Measurements from ENCODE around the gene B3GNT4. TPM values are rescaled to one million over a fixed set of nuclear protein-coding genes. Genes with fewer than 3 reads are reported as not detected.
"Not testable (repeated sequence)": the region's sequence is repeated elsewhere in the genome, so short reads cannot be mapped to it uniquely, and the experiment has no call there.

Gene B3GNT4
- total and polyA plus RNA-seq, 4 donors: 1.3 to 7.6 (median 5.3) TPM

GRCh38 chr12:122230798-122231197 lies 27.3 kb downstream of the B3GNT4 start:
- DNase-seq (ENCODE audit: low read depth in 4 of 6, low spot score in 6 of 6): no peak
- Histone ChIP-seq H3K27me3 (ENCODE audit: control insufficient read depth, insufficient read depth, low read length) (no peaks in the 10 kb centered on the region), H3K27ac (ENCODE audit: low read depth, low read length) (no peak overlapping the region), H3K9me3 (ENCODE audit: control insufficient read depth, insufficient read depth, low read length) (no peaks in the 10 kb centered on the region), H3K4me1 (ENCODE audit: control insufficient read depth, insufficient read depth, low read length) (peaks cover 8% of the 10 kb centered on the region), H3K4me3 (ENCODE audit: low read depth, low read length) (no peak overlapping the region), H3K36me3 (ENCODE audit: control insufficient read depth, insufficient read depth, low read length) (peaks cover 46% of the 10 kb centered on the region)
- WGBS (ENCODE audit: insufficient coverage): 70% methylated on average over 6 of the region's 6 CpGs

- H3K36me3 ChIP-seq (ENCODE audit: control insufficient read depth, insufficient read depth, low read length): peaks cover 44% of the 10 kb centered on the region
- 92% methylated on average over 5 of the region's 10 CpGs for WGBS (ENCODE audit: insufficient coverage)
Observed at GRCh38 chr12:122232691-122233090, 29.2 kb downstream of the B3GNT4 start.

GRCh38 chr12:122235741-122236140 lies 32.2 kb downstream of the B3GNT4 start:
- 95% methylated on average over 6 of the region's 7 CpGs for WGBS (ENCODE audit: insufficient coverage)
- H3K9me3 ChIP-seq (ENCODE audit: control insufficient read depth, insufficient read depth, low read length): no peaks in the 10 kb centered on the region
- peaks cover 55% of the 10 kb centered on the region for H3K36me3 ChIP-seq (ENCODE audit: control insufficient read depth, insufficient read depth, low read length)

More at GRCh38 chr12:122232691-122233090, 29.2 kb downstream of the B3GNT4 start:
- no peaks in the 10 kb centered on the region for H3K4me1 ChIP-seq (ENCODE audit: control insufficient read depth, insufficient read depth, low read length)
- H3K27me3 ChIP-seq (ENCODE audit: control insufficient read depth, insufficient read depth, low read length): no peaks in the 10 kb centered on the region
- H3K27ac ChIP-seq (ENCODE audit: low read depth, low read length): no peak overlapping the region
- no peak overlapping the region for H3K4me3 ChIP-seq (ENCODE audit: low read depth, low read length)
- no peak for DNase-seq (ENCODE audit: low read depth in 4 of 6, low spot score in 6 of 6)
- no peaks in the 10 kb centered on the region for H3K9me3 ChIP-seq (ENCODE audit: control insufficient read depth, insufficient read depth, low read length)

DNA sequence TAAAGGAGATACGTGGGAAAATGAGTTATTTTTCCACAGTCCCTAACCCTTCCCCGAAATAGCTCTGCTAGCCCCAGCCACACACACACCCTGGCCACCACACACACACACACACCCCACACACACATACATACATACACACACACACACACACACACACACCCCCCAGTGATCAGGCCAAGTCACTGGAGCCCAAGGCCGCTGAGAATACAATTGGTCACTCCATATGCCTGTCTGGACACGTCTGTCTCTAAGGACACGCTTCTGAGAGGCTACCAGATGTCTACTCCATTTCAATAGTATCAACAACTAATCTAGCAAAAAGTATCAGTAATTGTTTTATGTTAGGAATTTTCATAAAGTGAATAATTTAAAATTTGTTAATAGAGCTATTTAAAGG lies 35.4 kb downstream of the B3GNT4 start:
- Histone ChIP-seq H3K27me3 (ENCODE audit: control insufficient read depth, insufficient read depth, low read length) (no peaks in the 10 kb centered on the region), H3K36me3 (ENCODE audit: control insufficient read depth, insufficient read depth, low read length) (peaks cover 62% of the 10 kb centered on the region), H3K27ac (ENCODE audit: low read depth, low read length) (no peak overlapping the region), H3K9me3 (ENCODE audit: control insufficient read depth, insufficient read depth, low read length) (no peaks in the 10 kb centered on the region), H3K4me3 (ENCODE audit: low read depth, low read length) (no peak overlapping the region), H3K4me1 (ENCODE audit: control insufficient read depth, insufficient read depth, low read length) (no peaks in the 10 kb centered on the region)
- 100% methylated on average over 1 of the region's 5 CpGs for WGBS (ENCODE audit: insufficient coverage)
- DNase-seq (ENCODE audit: low read depth in 4 of 6, low spot score in 6 of 6): no peak

More at GRCh38 chr12:122235741-122236140, 32.2 kb downstream of the B3GNT4 start:
- H3K4me3 ChIP-seq (ENCODE audit: low read depth, low read length): no peak overlapping the region
- no peak overlapping the region for H3K27ac ChIP-seq (ENCODE audit: low read depth, low read length)
- H3K4me1 ChIP-seq (ENCODE audit: control insufficient read depth, insufficient read depth, low read length): no peaks in the 10 kb centered on the region
- no peak for DNase-seq (ENCODE audit: low read depth in 4 of 6, low spot score in 6 of 6)
- H3K27me3 ChIP-seq (ENCODE audit: control insufficient read depth, insufficient read depth, low read length): no peaks in the 10 kb centered on the region

GRCh38 chr12:122243965-122244364 lies 40.5 kb downstream of the B3GNT4 start:
- H3K27me3 ChIP-seq (ENCODE audit: control insufficient read depth, insufficient read depth, low read length): no peaks in the 10 kb centered on the region
- 100% methylated on average over 1 of the region's 6 CpGs for WGBS (ENCODE audit: insufficient coverage)
- no peak overlapping the region for H3K4me3 ChIP-seq (ENCODE audit: low read depth, low read length)
- DNase-seq (ENCODE audit: low read depth in 4 of 6, low spot score in 6 of 6): no peak
- H3K4me1 ChIP-seq (ENCODE audit: control insufficient read depth, insufficient read depth, low read length): no peaks in the 10 kb centered on the region
- H3K9me3 ChIP-seq (ENCODE audit: control insufficient read depth, insufficient read depth, low read length): no peaks in the 10 kb centered on the region
- H3K27ac ChIP-seq (ENCODE audit: low read depth, low read length): no peak overlapping the region
- H3K36me3 ChIP-seq (ENCODE audit: control insufficient read depth, insufficient read depth, low read length): peaks cover 45% of the 10 kb centered on the region

DNA sequence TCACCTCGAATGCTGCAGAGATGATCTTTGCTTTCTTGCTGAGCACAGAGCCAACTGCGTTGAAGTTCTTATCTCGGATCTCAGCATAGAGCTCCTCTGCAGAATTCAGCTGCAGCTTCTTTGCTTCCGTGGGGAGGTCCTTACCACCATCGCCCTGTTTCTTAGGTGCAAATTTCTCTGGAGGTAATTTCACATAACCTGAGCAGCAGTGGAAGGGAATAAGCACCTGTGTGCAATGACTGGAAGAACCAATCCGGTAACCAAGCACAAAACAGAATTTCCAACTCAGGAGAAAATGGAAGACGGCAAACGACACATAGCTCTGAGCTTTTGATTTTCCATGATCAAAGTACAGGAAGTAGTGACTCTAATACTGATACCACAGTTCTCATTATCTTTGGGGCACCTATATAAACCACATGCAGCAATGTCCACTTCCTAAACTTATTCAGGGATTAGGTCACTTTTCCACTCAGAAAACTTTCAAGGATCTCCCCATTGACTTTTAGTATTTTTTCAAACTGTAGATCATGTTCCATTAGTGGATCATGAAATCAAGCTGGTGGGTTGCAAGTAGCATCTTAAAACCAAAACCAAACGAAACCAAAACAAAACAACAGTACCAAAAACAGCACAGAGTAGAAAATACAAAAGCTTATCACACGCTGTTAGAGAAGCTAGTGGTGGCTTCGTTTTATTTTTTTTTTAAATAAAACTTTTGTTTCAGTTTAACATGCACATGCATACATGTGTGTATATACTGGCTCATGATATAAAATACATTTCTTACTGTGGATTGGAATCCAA lies 41.3 kb downstream of the B3GNT4 start:
- Histone ChIP-seq H3K4me1 (ENCODE audit: control insufficient read depth, insufficient read depth, low read length) (no peaks in the 10 kb centered on the region), H3K27ac (ENCODE audit: low read depth, low read length) (no peak overlapping the region), H3K4me3 (ENCODE audit: low read depth, low read length) (no peak overlapping the region), H3K27me3 (ENCODE audit: control insufficient read depth, insufficient read depth, low read length) (no peaks in the 10 kb centered on the region), H3K9me3 (ENCODE audit: control insufficient read depth, insufficient read depth, low read length) (no peaks in the 10 kb centered on the region), H3K36me3 (ENCODE audit: control insufficient read depth, insufficient read depth, low read length) (peaks cover 48% of the 10 kb centered on the region)
- WGBS (ENCODE audit: insufficient coverage): 89% methylated on average over 8 of the region's 11 CpGs
- no peak for DNase-seq (ENCODE audit: low read depth in 4 of 6, low spot score in 6 of 6)

GRCh38 chr12:122245553-122245952 lies 42.0 kb downstream of the B3GNT4 start:
- H3K4me3 ChIP-seq (ENCODE audit: low read depth, low read length): no peak overlapping the region
- H3K27me3 ChIP-seq (ENCODE audit: control insufficient read depth, insufficient read depth, low read length): no peaks in the 10 kb centered on the region
- DNase-seq (ENCODE audit: low read depth in 4 of 6, low spot score in 6 of 6): no peak
- H3K9me3 ChIP-seq (ENCODE audit: control insufficient read depth, insufficient read depth, low read length): no peaks in the 10 kb centered on the region
- H3K27ac ChIP-seq (ENCODE audit: low read depth, low read length): no peak overlapping the region
- H3K36me3 ChIP-seq (ENCODE audit: control insufficient read depth, insufficient read depth, low read length): peaks cover 47% of the 10 kb centered on the region
- H3K4me1 ChIP-seq (ENCODE audit: control insufficient read depth, insufficient read depth, low read length): no peaks in the 10 kb centered on the region
- no CpG with 5 or more reads among the region's 1 CpG for WGBS (ENCODE audit: insufficient coverage)

- Histone ChIP-seq H3K27me3 (ENCODE audit: control insufficient read depth, insufficient read depth, low read length) (no peaks in the 10 kb centered on the region), H3K4me3 (ENCODE audit: low read depth, low read length) (no peak overlapping the region), H3K36me3 (ENCODE audit: control insufficient read depth, insufficient read depth, low read length) (peaks cover 49% of the 10 kb centered on the region), H3K9me3 (ENCODE audit: control insufficient read depth, insufficient read depth, low read length) (no peaks in the 10 kb centered on the region), H3K4me1 (ENCODE audit: control insufficient read depth, insufficient read depth, low read length) (no peaks in the 10 kb centered on the region), H3K27ac (ENCODE audit: low read depth, low read length) (no peak overlapping the region)
- 100% methylated on average over 4 of the region's 6 CpGs for WGBS (ENCODE audit: insufficient coverage)
- DNase-seq (ENCODE audit: low read depth in 4 of 6, low spot score in 6 of 6): no peak
Observed at GRCh38 chr12:122250047-122250446, 46.5 kb downstream of the B3GNT4 start.

GRCh38 chr12:122250536-122250935 lies 47.0 kb downstream of the B3GNT4 start:
- Histone ChIP-seq H3K9me3 (ENCODE audit: control insufficient read depth, insufficient read depth, low read length) (no peaks in the 10 kb centered on the region), H3K4me1 (ENCODE audit: control insufficient read depth, insufficient read depth, low read length) (no peaks in the 10 kb centered on the region), H3K4me3 (ENCODE audit: low read depth, low read length) (no peak overlapping the region), H3K36me3 (ENCODE audit: control insufficient read depth, insufficient read depth, low read length) (peaks cover 52% of the 10 kb centered on the region), H3K27ac (ENCODE audit: low read depth, low read length) (no peak overlapping the region), H3K27me3 (ENCODE audit: control insufficient read depth, insufficient read depth, low read length) (no peaks in the 10 kb centered on the region)
- WGBS (ENCODE audit: insufficient coverage): 96% methylated on average over 5 of the region's 8 CpGs
- no peak for DNase-seq (ENCODE audit: low read depth in 4 of 6, low spot score in 6 of 6)

DNA sequence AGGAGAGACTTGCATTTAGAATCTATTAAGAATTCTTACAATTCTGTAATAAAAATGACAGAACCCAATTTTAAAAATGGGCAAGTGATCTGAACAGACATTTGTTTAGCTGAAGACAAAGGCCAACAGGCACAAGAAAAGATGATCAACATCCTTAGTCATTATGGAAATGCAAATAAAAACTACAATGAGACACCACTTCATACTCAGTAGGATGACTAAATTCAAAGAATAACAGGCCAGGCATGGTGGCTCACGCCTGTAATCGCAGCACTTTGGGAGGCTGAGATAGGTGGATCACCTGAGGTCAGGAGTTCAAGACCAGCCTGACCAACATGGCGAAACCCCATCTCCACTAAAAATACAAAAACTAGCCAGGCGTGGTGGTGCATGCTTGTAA lies 55.0 kb downstream of the B3GNT4 start:
- not testable (repeated sequence) for H3K9me3 ChIP-seq (ENCODE audit: control insufficient read depth, insufficient read depth, low read length); DNase-seq (ENCODE audit: low read depth in 4 of 6, low spot score in 6 of 6); H3K4me1 ChIP-seq (ENCODE audit: control insufficient read depth, insufficient read depth, low read length); H3K4me3 ChIP-seq (ENCODE audit: low read depth, low read length); H3K27ac ChIP-seq (ENCODE audit: low read depth, low read length); H3K27me3 ChIP-seq (ENCODE audit: control insufficient read depth, insufficient read depth, low read length)
- H3K36me3 ChIP-seq (ENCODE audit: control insufficient read depth, insufficient read depth, low read length): peaks cover 56% of the 10 kb centered on the region
- 92% methylated on average over 4 of the region's 4 CpGs for WGBS (ENCODE audit: insufficient coverage)

All from spinal cord (tissue), 10 donors.